KBM-7 (cell line): ENCODE measurements around the gene GDI2.
"Not testable (repeated sequence)": the region's sequence is repeated elsewhere in the genome, so short reads cannot be mapped to it uniquely, and the experiment has no call there.

Experiments used
- DNase-seq: peaks from one replicate; pipeline ENCODE4 v3.0.0-alpha.2; 2015
- in situ Hi-C: fragments of 300-500 bp; cut with MboI; formaldehyde crosslinking; loops from 2 replicates; pipeline ENCODE4 v1.14.3; 2020; ENCODE audit warnings: low sequenced_read_pairs, low pct_unique_long_range_greater_than_20kb, mixed read lengths

GDI2 gene

GRCh38 chr10:5830629-5831445, 17.6 kb upstream of the GDI2 start:
- no peak for DNase-seq
- in situ Hi-C loops = no loop called here

- DNase-seq = no peak
- in situ Hi-C loops = no loop called here
Measured at GRCh38 chr10:5829267-5829666, 16.0 kb upstream of the GDI2 start.

- DNase-seq = no peak
- in situ Hi-C loops = no loop called here
Measured at GRCh38 chr10:5828725-5829124, 15.5 kb upstream of the GDI2 start.

GRCh38 chr10:5827841-5828240, 14.6 kb upstream of the GDI2 start:
- DNase-seq = no peak
- in situ Hi-C loops = no loop called here

GRCh38 chr10:5826511-5826910, 13.3 kb upstream of the GDI2 start:
- in situ Hi-C loops, DNase-seq: not testable (repeated sequence)

GRCh38 chr10:5818894-5819293, 5.7 kb upstream of the GDI2 start:
- in situ Hi-C loops = no loop called here
- DNase-seq = no peak

- DNase-seq = no peak
- in situ Hi-C loops = no loop called here
Measured at GRCh38 chr10:5818048-5818331, 4.8 kb upstream of the GDI2 start.

GRCh38 chr10:5817322-5818047, 4.3 kb upstream of the GDI2 start:
- no peak for DNase-seq
- in situ Hi-C loops = no loop called here

- in situ Hi-C loops = no loop called here
- DNase-seq = peak; percentile 38
Measured at GRCh38 chr10:5816170-5816569, 2.9 kb upstream of the GDI2 start.

- in situ Hi-C loops = no loop called here
Measured at GRCh38 chr10:5814110-5815107, 1.2 kb upstream of the GDI2 start.

GRCh38 chr10:5813091-5813340, 218 bp downstream of the GDI2 start:
- in situ Hi-C loops = no loop called here
- DNase-seq = no peak

More at GRCh38 chr10:5814110-5815107, 1.2 kb upstream of the GDI2 start:
- DNase-seq = no peak

- in situ Hi-C loops = no loop called here
- peak; percentile 54 for DNase-seq
Measured at GRCh38 chr10:5812283-5813090, 747 bp downstream of the GDI2 start.

GRCh38 chr10:5811387-5811821, 1.8 kb downstream of the GDI2 start:
- in situ Hi-C loops = no loop called here
- DNase-seq = peak; percentile 40

- in situ Hi-C loops = no loop called here
- no peak for DNase-seq
Measured at GRCh38 chr10:5810225-5810624, 3.0 kb downstream of the GDI2 start.

GRCh38 chr10:5809527-5810154, 3.6 kb downstream of the GDI2 start:
- DNase-seq = no peak
- in situ Hi-C loops = no loop called here

- in situ Hi-C loops, DNase-seq: not testable (repeated sequence)
Measured at GRCh38 chr10:5808783-5809392, 4.3 kb downstream of the GDI2 start.

GRCh38 chr10:5806745-5807144, 6.5 kb downstream of the GDI2 start:
- in situ Hi-C loops = no loop called here
- DNase-seq = no peak

GRCh38 chr10:5805711-5806110, 7.5 kb downstream of the GDI2 start:
- DNase-seq = peak; percentile 24
- in situ Hi-C loops = no loop called here
